ENCODE data around the gene SMIM3. TPM values are rescaled to one million over a fixed set of nuclear protein-coding genes. Genes with fewer than 3 reads are reported as not detected.

Gene SMIM3
- total RNA-seq, 3 donors from 2014 or later, result 6.8 to 8.5 (median 7.4) TPM

GRCh38 chr5:150758203-150758530, 20.4 kb upstream of the SMIM3 start:
- DNase-seq, result no peak
- peaks cover 41% of the 10 kb centered on the region for H3K4me1 Mint-ChIP-seq (ENCODE audit: low read depth)

GRCh38 chr5:150758531-150759333, 19.8 kb upstream of the SMIM3 start, which contains the start of gene DCTN4:
Gene DCTN4 (minus strand): TSS chr5:150759017. CDS start chr5:150758993, 24 bp downstream.
- no peak within 1 kb of the TSS for H3K4me3 Mint-ChIP-seq
- H3K4me1 Mint-ChIP-seq (ENCODE audit: low read depth), result peaks cover 36% of the 10 kb centered on the region
- H3K36me3 Mint-ChIP-seq (ENCODE audit: insufficient read depth), result peaks cover 22% of the 10 kb centered on the region
- no peaks in the 10 kb centered on the region for H3K9me3 Mint-ChIP-seq
- H3K27me3 Mint-ChIP-seq (ENCODE audit: low read depth), result no peaks in the 10 kb centered on the region
- ATAC-seq, result peak; percentile 96 to 97
- peak; percentile 91 for DNase-seq

More at GRCh38 chr5:150758203-150758530, 20.4 kb upstream of the SMIM3 start:
- H3K4me3 Mint-ChIP-seq, result no peak overlapping the region
- peak; percentile 5 to 11 for ATAC-seq
- no peaks in the 10 kb centered on the region for H3K9me3 Mint-ChIP-seq
- peaks cover 27% of the 10 kb centered on the region for H3K36me3 Mint-ChIP-seq (ENCODE audit: insufficient read depth)
- H3K27me3 Mint-ChIP-seq (ENCODE audit: low read depth), result no peaks in the 10 kb centered on the region

- Mint-ChIP-seq H3K36me3 (ENCODE audit: insufficient read depth) (peaks cover 18% of the 10 kb centered on the region), H3K4me3 (no peak overlapping the region), H3K27me3 (ENCODE audit: low read depth) (no peaks in the 10 kb centered on the region), H3K4me1 (ENCODE audit: low read depth) (peaks cover 30% of the 10 kb centered on the region), H3K9me3 (no peaks in the 10 kb centered on the region)
- DNase-seq, result no peak
- ATAC-seq, result no peak
Observed at GRCh38 chr5:150759334-150759583, 19.3 kb upstream of the SMIM3 start.

- Mint-ChIP-seq H3K4me1 (ENCODE audit: low read depth) (peaks cover 11% of the 10 kb centered on the region), H3K4me3 (no peak overlapping the region), H3K36me3 (ENCODE audit: insufficient read depth) (peaks cover 1% of the 10 kb centered on the region), H3K27me3 (ENCODE audit: low read depth) (no peaks in the 10 kb centered on the region), H3K9me3 (no peaks in the 10 kb centered on the region)
- ATAC-seq (no peak), DNase-seq (no peak)
Observed at GRCh38 chr5:150762211-150762610, 16.3 kb upstream of the SMIM3 start.

GRCh38 chr5:150763023-150763769, 15.4 kb upstream of the SMIM3 start:
- Mint-ChIP-seq H3K4me1 (ENCODE audit: low read depth) (peaks cover 6% of the 10 kb centered on the region), H3K36me3 (ENCODE audit: insufficient read depth) (no peaks in the 10 kb centered on the region), H3K27me3 (ENCODE audit: low read depth) (no peaks in the 10 kb centered on the region), H3K4me3 (no peak overlapping the region), H3K9me3 (no peaks in the 10 kb centered on the region)
- DNase-seq (no peak), ATAC-seq (no peak)

GRCh38 chr5:150764530-150764929, 14.0 kb upstream of the SMIM3 start:
- no peaks in the 10 kb centered on the region for H3K9me3 Mint-ChIP-seq
- H3K27me3 Mint-ChIP-seq (ENCODE audit: low read depth), result no peaks in the 10 kb centered on the region
- H3K36me3 Mint-ChIP-seq (ENCODE audit: insufficient read depth), result no peaks in the 10 kb centered on the region
- H3K4me1 Mint-ChIP-seq (ENCODE audit: low read depth), result no peaks in the 10 kb centered on the region
- ATAC-seq (no peak), DNase-seq (no peak)
- no peak overlapping the region for H3K4me3 Mint-ChIP-seq

GRCh38 chr5:150765011-150765798, 13.4 kb upstream of the SMIM3 start:
- H3K27me3 Mint-ChIP-seq (ENCODE audit: low read depth), result no peaks in the 10 kb centered on the region
- H3K4me1 Mint-ChIP-seq (ENCODE audit: low read depth), result no peaks in the 10 kb centered on the region
- no peak overlapping the region for H3K4me3 Mint-ChIP-seq
- H3K9me3 Mint-ChIP-seq, result no peaks in the 10 kb centered on the region
- no peak for ATAC-seq
- no peaks in the 10 kb centered on the region for H3K36me3 Mint-ChIP-seq (ENCODE audit: insufficient read depth)
- no peak for DNase-seq

GRCh38 chr5:150765799-150766169, 12.8 kb upstream of the SMIM3 start:
- H3K36me3 Mint-ChIP-seq (ENCODE audit: insufficient read depth), result no peaks in the 10 kb centered on the region
- ATAC-seq, result no peak
- H3K9me3 Mint-ChIP-seq, result no peaks in the 10 kb centered on the region
- H3K4me1 Mint-ChIP-seq (ENCODE audit: low read depth), result no peaks in the 10 kb centered on the region
- no peak overlapping the region for H3K4me3 Mint-ChIP-seq
- no peak for DNase-seq
- no peaks in the 10 kb centered on the region for H3K27me3 Mint-ChIP-seq (ENCODE audit: low read depth)

GRCh38 chr5:150766251-150766650, 12.3 kb upstream of the SMIM3 start:
- H3K27me3 Mint-ChIP-seq (ENCODE audit: low read depth), result no peaks in the 10 kb centered on the region
- no peak for DNase-seq
- no peak overlapping the region for H3K4me3 Mint-ChIP-seq
- no peaks in the 10 kb centered on the region for H3K9me3 Mint-ChIP-seq
- no peak for ATAC-seq
- H3K36me3 Mint-ChIP-seq (ENCODE audit: insufficient read depth), result no peaks in the 10 kb centered on the region
- H3K4me1 Mint-ChIP-seq (ENCODE audit: low read depth), result no peaks in the 10 kb centered on the region

GRCh38 chr5:150771034-150771795, 7.3 kb upstream of the SMIM3 start:
- no peaks in the 10 kb centered on the region for H3K9me3 Mint-ChIP-seq
- H3K36me3 Mint-ChIP-seq (ENCODE audit: insufficient read depth), result no peaks in the 10 kb centered on the region
- no peaks in the 10 kb centered on the region for H3K4me1 Mint-ChIP-seq (ENCODE audit: low read depth)
- no peak for DNase-seq
- H3K27me3 Mint-ChIP-seq (ENCODE audit: low read depth), result peaks cover 3% of the 10 kb centered on the region
- ATAC-seq, result no peak
- H3K4me3 Mint-ChIP-seq, result no peak overlapping the region

GRCh38 chr5:150774145-150774544, 4.4 kb upstream of the SMIM3 start:
- no peak for DNase-seq
- no peak for ATAC-seq
- no peak overlapping the region for H3K4me3 Mint-ChIP-seq
- no peaks in the 10 kb centered on the region for H3K36me3 Mint-ChIP-seq (ENCODE audit: insufficient read depth)
- H3K9me3 Mint-ChIP-seq, result no peaks in the 10 kb centered on the region
- peaks cover 12% of the 10 kb centered on the region for H3K4me1 Mint-ChIP-seq (ENCODE audit: low read depth)
- H3K27me3 Mint-ChIP-seq (ENCODE audit: low read depth), result peaks cover 3% of the 10 kb centered on the region

GRCh38 chr5:150777685-150778084, 872 bp upstream of the SMIM3 start:
- ATAC-seq, result no peak
- H3K9me3 Mint-ChIP-seq, result no peaks in the 10 kb centered on the region
- no peaks in the 10 kb centered on the region for H3K36me3 Mint-ChIP-seq (ENCODE audit: insufficient read depth)
- H3K4me3 Mint-ChIP-seq, result peak overlapping the region; percentile 98
- DNase-seq, result no peak
- H3K4me1 Mint-ChIP-seq (ENCODE audit: low read depth), result peaks cover 45% of the 10 kb centered on the region
- peaks cover 3% of the 10 kb centered on the region for H3K27me3 Mint-ChIP-seq (ENCODE audit: low read depth)

GRCh38 chr5:150778088-150778516, 455 bp upstream of the SMIM3 start:
- no peaks in the 10 kb centered on the region for H3K36me3 Mint-ChIP-seq (ENCODE audit: insufficient read depth)
- ATAC-seq (no peak), DNase-seq (no peak)
- H3K27me3 Mint-ChIP-seq (ENCODE audit: low read depth), result peaks cover 3% of the 10 kb centered on the region
- no peaks in the 10 kb centered on the region for H3K9me3 Mint-ChIP-seq
- H3K4me1 Mint-ChIP-seq (ENCODE audit: low read depth), result peaks cover 49% of the 10 kb centered on the region
- peak overlapping the region; percentile 98 for H3K4me3 Mint-ChIP-seq
